Hypothalamus (tissue), 51 donors: ENCODE data around the gene JAG1.
A peak's percentile ranks its signal among the peaks of the same experiment; 100 is the strongest.
"Not testable (repeated sequence)": the region's sequence is repeated elsewhere in the genome, so short reads cannot be mapped to it uniquely, and the experiment has no call there.

Source experiments
- DNase-seq, 51 donors: peaks; one replicate each; lab custom pipeline; 2025; lab: John Stamatoyannopoulos, UW

Gene JAG1

DNA sequence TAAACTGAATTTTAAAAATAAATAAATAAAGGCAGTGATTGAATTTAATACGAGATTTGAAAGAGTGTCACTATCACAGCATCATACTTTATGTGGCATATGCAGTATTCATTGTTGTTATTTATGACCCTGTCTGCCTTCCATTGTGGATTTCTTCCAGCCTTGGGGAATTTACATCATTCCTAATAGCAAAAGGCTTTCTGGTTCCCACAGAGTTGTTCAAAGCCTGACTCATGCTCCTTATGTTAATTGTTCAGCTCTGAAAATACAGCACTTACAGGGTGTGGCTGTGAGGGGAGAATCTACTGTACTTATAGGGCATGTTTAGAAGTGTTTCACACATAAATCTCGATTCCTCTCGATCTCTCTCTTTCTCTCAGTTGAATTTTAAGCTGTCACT is 54.4 kb downstream of the JAG1 start:
- DNase-seq: no peak

GRCh38 chr20:10618611-10619245 is 55.1 kb downstream of the JAG1 start:
- DNase-seq: no peak

DNA sequence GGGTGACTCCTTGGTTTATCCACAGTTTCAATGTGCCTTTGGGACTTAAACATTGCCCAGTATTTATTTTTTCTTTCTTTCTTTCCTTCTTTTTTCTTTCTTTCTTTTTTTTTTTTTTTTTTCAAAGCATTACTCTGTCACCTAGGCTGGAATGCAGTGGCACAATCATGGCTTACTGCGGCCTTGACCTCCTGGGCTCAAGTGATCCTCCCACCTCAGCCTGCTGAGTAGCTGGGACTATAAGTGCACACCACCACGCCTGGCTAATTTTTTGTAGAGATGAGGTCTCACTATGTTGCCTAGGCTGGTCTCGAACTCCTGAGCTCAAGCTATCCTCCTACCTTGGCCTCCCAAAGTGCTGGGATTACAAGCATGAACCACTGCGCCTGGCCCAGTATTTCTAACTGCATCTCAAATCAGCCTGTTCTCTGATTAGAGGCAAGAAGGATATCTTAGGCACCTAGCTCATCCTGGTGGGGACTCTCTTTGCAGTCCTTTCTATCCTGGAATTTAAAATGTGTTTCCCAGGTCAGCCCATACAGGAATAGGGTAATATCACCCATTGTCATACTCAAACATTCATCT is 56.2 kb downstream of the JAG1 start:
- DNase-seq: not testable (repeated sequence)

DNA sequence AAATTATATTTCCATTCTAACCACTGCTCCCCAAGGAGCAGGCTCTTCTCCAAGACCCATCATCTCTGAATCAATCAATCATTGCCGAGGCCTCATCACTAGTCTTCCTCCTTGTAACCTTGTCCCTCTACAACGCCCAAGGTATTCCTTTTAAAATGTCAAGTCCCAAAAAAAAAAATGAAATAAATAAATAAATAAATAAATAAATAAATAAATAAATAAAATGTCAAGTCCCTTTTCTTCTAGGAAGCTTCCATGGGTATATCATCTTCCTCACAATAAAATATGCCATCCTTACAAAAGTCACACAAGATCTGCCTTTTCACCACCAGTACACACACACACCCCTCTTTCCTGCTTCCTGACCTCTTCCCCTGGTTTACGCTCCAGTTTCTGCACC is 57.6 kb downstream of the JAG1 start:
- no peak for DNase-seq

GRCh38 chr20:10613911-10614310 is 59.9 kb downstream of the JAG1 start:
- no peak for DNase-seq

DNA sequence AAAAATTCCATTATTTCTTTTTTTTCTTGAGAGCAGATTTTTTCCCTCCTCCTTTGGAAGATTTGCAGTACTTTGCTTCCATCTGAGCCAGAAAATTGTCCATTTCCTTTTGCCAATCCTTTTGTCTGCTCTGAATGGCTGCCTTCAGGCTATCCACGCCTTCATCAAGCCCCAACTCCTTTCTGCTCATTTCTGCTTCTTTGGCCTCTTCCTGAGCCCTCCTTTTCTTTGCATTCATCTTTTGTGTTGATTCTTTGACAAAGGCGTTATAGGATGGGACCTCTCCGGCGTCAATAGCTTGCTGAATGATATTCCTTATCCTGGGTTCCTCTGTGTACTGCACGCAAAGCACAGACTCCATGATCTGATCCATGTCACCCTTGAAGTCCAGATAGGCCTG is 60.4 kb downstream of the JAG1 start:
- DNase-seq: not testable (repeated sequence)

- DNase-seq: peak in 7 of 51 donors; percentile 4 to 38 (median 9)
Observed at GRCh38 chr20:10611357-10611756, 62.4 kb downstream of the JAG1 start.

- no peak for DNase-seq
Observed at GRCh38 chr20:10610251-10610650, 63.5 kb downstream of the JAG1 start.

DNA sequence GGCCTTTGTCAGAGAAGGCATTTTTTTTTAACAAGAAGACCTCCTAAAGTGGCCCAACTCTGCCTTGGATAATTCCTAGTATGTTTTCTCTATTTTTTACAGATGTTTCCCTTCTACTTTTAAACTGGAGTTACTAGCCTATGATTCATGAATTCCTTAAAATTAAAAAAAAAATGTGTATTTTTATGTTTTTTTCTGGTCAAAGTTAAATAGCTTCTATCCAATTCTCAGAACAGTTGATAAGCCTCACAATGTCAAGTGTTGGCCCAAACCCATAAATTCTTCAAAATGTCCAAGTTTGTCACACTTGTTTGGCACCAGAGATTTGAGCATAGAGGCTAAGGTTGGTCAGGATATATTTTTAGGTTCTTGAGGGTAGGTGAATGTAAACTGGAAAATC is 64.0 kb downstream of the JAG1 start:
- DNase-seq: no peak

- DNase-seq: no peak
Observed at GRCh38 chr20:10609276-10609675, 64.5 kb downstream of the JAG1 start.

- no peak for DNase-seq
Observed at GRCh38 chr20:10605547-10606195, 68.1 kb downstream of the JAG1 start.

DNA sequence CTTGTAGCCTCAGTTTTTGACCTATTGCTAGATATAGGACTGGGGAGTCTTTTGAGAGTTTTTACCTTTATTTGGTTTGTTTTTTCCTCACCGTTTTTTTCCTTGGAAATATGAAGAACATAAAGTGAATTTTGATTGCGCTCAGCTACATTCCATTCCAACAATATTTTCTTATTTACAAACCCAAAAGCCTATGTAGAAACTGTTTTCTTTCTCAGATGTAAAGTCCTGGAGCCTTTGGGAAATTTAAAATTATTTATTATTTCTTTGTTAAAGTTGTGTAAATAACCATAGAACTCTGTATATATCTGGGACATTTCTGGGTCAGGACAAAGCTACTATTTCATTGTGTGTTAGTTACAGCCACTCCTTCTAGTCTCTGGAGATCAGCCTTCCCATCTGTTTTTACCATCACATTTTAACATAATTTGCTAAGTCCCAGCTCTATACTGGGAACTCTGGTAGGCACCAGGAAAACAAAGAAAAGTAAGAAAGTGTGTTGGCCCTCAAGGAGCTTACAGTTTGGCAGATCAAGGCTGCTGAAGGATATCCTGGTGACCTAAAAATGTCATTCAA is 68.8 kb downstream of the JAG1 start:
- no peak for DNase-seq

DNA sequence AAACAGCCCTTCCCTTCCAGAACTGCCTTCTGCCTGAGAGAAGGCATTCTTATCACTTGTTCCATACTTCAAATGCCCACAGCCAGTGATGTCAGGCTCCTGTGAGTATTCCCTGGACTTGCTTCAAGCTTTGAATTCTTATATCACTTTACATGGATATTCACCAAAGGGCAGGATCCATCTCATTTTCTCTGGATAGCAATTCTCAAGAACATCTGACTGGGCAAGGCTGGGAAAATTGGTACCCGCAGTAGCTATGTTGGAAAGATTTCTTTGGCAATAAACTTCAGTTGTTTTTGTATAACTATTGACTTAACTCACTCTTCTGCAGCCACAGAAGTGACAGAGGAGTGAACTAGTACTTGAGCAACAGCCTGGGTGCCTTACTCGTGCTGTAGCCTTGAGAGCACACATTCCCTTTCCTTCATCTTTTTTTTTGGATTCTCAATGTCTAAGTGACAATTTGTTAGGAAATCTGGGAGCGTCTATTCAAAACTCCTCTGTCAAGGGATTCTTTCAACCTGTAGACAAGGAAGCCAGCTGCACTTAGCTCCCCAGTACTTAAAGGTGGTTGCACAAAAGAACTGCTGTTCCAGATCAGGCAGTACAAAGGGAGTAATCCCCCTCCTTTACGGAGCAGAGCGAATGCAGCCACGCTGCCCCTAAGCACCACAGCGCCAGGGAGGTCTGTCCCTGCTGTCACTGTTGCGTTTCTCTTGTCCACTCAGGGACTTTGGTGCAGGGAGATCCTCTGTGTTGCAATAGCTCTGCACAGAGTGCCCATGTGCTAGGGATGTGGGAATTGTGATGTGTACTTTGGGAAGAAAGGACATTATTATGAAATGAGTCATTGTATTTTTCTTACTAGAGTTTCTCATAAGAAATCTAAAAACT is 69.6 kb downstream of the JAG1 start:
- peak in 18 of 51 donors; percentile 2 to 36 (median 16) for DNase-seq

DNA sequence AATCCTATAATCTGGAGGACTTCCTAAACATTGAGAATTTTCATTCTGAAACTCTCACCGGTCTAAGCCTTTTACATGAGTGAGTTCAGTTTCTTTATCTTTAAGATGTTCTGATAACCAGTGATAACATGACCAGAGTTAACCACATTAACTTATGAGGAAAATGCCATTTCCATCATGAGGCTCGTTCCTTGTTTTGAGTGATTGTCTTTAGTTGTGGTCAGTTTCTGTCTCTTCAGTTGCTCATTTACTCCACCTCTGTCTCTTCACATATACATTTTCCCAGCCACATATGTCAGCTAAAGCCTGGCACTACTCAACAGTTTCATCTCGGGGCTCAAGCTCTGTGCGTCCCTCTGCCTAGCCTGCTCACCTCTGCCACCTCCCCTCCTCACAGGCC is 70.4 kb downstream of the JAG1 start:
- no peak for DNase-seq

DNA sequence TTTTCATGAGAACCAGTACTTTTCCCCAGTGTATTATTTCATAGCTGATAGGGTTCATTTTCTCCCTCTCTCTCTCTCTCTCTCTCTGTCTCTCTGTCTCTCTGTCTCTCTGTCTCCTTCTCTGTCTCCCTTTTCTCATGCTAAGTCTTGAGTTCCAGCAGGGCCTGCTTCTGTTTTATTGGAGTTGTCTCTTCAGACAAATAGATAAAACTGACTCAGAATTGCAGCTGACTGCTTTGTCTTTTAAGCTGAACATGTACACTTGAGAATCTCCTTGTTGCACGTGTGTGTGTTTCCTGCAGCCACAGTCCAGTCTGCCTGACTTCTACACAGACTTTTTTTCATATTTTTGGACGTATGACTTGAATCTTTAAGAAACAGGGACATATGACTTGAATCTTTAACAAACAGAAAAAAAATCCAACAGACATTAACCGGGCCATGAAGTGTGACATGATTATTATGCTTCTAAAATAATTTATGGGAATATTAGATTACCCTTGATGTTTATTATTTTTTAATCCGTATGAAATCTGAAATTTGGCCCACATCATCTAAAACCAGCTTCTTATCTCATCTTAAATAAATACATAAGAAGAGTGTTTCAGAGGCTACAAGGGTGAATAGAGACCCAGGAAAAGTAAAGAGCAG is 71.5 kb downstream of the JAG1 start:
- no peak for DNase-seq

DNA sequence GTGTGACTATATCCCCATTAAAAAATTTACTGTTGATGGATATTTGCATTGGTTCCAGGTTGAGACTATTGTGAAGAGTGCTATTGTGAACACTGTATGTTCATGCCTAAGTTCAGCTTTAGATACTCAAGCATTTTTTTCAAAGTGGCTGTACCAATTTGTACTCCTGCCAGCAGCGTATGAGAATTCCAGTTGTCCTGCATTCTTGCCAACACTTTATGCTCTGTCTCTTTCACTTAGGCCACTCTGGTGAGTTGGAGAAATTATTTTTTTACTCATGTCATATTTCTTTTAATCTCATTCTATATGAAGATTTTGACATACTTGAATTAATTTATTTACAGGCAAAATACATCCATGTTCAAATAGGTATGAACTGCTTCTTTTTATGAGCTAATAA is 76.2 kb downstream of the JAG1 start:
- DNase-seq: no peak

GRCh38 chr20:10596710-10597121 is 77.1 kb downstream of the JAG1 start:
- DNase-seq: no peak

DNA sequence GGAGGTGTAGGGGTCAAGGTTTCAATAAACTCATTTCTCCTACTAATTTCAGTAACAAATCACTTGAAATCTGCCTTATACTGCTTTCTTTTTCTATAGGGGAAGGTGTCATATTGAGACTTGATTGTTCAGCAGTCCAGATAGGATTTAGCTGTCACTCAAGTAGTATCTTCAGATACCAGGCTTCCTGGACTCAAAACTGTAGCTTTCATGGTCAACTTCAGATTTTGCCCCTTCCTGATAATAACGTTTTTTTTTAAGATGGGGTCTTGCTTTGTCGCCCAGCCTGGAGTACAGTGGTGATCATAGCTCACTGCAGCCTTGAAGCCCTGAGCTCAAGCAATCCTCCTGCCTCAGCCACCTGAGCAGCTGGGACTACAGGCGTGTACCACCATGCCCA is 77.8 kb downstream of the JAG1 start:
- DNase-seq: no peak

- no peak for DNase-seq
Observed at GRCh38 chr20:10595266-10595665, 78.5 kb downstream of the JAG1 start.

DNA sequence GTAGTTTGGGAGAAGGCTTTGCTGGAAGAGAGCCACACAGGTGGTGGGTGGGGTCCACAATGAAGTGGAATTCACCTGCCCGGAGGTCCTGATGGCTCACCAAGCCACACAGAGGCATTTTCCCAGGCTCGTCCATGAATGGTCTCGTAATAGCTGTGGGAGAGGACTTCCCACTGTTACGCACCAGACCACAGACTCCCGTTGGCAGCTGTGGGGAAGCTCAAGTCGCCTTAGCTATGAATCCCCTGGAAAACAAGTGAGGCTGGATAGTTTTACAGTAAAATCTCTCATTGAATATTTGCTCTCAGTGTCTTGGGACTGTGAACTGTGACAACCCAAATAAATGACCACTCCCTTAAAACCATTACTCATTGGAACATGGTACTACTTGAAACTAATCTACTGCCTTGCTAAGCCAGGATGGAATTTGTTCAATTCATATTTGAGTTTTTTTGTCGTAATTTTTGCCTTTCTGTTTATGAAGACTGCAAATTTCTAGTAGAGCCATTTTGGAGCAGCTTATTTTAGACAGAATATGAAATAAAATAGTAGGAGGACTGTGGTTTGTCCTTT is 79.4 kb downstream of the JAG1 start:
- DNase-seq: no peak
